D721Med (cell line): ENCODE data around the gene KLKB1.

Experiments used
- DNase-seq: peaks from one replicate; pipeline ENCODE4 v3.0.0; 2011; ENCODE audit warnings: low spot score; ENCODE audit not compliant: insufficient read length
- FAIRE-seq: peaks from 2 replicates; lab custom pipeline; 2011; peaks lifted over from hg19 to GRCh38; lab: Jason Lieb, UNC
- TF ChIP-seq, protein P1 (sequence below): IDR thresholded peaks from 2 replicates; pipeline ENCODE4 v1.5.1; 2012; ENCODE audit warnings: mild to moderate bottlenecking, control low read depth; ENCODE audit not compliant: insufficient read depth; ENCODE audit errors: missing control alignments

Gene KLKB1

DNA sequence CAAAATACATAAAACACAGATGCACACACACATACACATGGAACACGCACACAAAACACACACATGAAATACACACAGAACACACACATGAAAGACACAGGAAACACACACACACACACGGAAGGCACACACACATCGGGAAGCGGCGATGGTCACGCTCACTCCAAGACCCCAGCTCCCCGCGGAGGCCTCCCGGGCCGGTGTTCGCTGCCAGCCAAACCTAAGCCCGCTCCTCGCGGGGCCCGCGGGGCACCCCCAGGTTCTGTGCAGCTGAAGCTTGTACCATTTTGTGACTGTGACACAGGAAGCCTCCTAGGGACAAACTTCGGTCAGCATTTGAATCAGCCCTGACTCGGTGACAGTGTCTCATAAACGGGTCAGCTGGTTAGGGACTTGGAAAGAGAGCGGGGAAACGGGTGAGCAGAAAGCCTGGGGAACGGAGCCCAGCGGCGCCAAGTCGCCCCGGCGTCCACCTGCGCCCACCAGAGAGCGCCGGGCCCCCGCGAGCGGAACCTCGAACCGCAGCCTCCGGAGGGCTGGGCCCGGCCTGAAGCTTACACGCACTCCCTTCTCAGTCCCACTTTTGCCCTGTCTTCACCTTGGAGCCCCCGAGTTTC lies 70.8 kb downstream of the KLKB1 start:
- DNase-seq, result no peak
- TF ChIP-seq, protein P1, sequence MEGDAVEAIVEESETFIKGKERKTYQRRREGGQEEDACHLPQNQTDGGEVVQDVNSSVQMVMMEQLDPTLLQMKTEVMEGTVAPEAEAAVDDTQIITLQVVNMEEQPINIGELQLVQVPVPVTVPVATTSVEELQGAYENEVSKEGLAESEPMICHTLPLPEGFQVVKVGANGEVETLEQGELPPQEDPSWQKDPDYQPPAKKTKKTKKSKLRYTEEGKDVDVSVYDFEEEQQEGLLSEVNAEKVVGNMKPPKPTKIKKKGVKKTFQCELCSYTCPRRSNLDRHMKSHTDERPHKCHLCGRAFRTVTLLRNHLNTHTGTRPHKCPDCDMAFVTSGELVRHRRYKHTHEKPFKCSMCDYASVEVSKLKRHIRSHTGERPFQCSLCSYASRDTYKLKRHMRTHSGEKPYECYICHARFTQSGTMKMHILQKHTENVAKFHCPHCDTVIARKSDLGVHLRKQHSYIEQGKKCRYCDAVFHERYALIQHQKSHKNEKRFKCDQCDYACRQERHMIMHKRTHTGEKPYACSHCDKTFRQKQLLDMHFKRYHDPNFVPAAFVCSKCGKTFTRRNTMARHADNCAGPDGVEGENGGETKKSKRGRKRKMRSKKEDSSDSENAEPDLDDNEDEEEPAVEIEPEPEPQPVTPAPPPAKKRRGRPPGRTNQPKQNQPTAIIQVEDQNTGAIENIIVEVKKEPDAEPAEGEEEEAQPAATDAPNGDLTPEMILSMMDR, result no peak
- no peak for FAIRE-seq

DNA sequence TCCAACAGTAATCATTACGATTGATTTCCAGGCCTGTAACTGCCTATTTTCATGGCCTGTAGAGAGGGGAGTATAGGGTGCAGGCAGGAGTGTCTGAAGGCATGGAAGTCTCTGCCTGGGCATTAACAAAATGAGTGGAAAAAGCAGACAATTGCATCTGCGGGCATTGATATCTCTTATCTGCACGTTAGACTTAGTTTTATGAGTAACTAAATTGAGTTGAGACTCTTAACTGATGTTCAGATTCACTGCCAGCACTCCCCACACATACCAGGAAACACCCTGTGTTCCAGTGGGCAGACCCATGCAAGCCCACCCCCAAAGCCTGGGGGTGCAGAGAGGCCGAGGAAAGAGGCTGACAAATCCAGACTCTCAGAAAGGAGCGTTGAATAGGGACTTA lies 72.0 kb downstream of the KLKB1 start:
- DNase-seq (no peak), FAIRE-seq (no peak)
- TF ChIP-seq, protein P1, result no peak

DNA sequence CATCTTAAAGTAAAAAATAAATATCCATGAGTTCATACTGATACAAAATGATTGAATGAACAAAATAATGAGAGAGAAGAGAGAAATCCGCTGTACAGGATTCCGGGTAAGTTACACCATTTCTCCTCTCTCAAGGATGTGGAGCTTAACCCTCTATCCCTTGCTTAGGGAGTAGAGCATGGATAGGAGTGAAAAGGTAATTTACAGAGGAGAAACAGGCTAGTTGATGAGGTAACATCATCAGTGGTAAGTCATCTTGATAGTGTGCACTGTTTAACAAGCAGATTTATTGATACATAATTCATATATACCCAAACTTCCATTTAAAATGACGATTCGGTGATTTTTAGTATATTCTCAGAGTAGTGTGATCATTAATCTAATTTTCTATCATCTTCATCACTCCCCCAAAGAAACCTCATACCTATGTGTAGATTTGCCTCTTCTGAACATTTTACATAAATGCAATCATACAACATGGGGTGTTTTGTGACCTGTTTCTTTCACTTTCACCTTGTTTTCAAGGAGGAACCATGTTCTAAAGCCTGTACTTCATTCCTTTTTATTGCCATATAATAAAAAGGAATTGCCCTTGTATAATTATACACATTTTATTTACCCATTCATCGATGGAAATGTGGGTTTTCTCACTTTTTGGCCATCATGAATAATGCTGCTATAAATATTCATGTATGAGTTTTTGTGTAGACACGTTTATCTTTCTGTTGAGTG lies 73.5 kb downstream of the KLKB1 start:
- FAIRE-seq (no peak), DNase-seq (no peak)
- TF ChIP-seq, protein P1, result no peak

DNA sequence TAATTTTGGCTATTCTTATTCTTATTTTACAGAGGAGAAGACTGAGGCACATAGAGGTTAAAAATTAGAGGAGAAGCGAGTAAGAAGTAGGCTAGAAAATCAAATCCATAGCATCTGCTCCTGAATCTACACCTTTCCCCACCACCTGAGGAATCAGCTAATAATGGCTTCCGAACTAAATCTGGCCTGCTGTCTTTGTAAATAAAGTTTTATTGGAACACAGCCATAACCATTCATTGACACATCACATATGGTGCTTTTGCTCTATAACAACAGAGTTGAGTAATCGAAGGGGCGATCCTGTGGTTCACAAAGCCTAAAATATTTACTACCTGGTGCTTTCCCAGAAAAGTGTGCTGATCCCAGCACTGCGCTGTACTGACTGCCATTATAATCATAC lies 76.9 kb downstream of the KLKB1 start:
- DNase-seq (no peak), FAIRE-seq (no peak)
- TF ChIP-seq, protein P1, result no peak

DNA sequence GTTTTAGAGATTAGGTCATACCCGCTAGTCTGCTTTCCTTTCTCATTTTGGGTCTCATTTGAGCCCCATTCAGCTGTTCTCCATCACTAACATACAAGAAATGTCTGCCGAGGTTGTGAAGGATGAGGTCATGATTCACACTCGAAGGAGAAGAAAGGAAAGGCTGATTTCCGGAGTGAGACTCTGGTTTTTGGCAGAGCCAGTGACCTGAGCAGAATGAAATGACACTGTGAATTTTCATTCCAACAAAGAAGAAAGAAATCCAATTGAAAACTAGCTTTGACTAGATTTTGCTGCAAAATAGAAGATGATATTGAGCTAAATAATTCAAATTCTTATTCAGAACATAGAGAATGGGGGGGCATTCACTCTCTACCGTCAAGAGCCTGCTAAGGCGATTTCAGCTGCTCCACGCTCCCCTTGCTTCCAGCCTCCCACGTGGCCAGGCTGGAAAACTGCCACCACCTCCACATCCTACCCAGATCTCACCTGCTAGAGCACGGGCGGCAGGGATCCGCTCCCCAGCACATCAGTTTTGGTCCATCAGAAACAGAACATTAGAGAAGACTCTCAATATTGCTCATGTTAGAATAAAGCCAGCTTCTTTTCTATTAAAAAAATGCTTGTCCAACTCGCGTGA lies 77.7 kb downstream of the KLKB1 start:
- TF ChIP-seq, protein P1, result no peak
- FAIRE-seq (no peak), DNase-seq (no peak)

DNA sequence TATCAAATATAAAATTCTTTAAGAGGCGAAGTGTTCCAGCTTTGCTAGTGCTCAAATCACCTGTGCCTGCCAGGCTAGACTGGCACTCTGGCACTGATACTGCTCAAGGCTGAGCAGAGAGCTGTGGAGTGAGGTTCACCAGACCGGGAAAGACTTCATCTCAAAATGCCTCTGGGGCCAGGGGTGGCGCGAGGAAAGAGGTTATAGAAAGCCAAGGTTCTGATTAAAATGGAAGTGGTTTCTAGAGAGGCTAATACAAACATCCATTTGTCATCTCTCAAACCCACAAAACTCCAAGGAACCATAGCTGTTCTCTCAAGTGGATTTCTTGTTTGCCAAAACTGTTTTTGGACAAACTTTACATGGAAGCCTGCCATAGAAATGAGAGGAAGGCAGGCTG lies 80.2 kb downstream of the KLKB1 start:
- FAIRE-seq (no peak), DNase-seq (no peak)
- TF ChIP-seq, protein P1, result no peak
